CD4-positive, alpha-beta T cell treated with Interleukin-2 at 100 ng/mL for 4 hours (primary cell): ENCODE data around the gene TSPAN4.

Experiments
- DNase-seq: peaks from one replicate; pipeline ENCODE4 v3.0.0-alpha.2; 2020; ENCODE audit warnings: low spot score

TSPAN4 gene

GRCh38 chr11:836700-837099 is 6.0 kb upstream of the TSPAN4 start:
- no peak for DNase-seq

DNA sequence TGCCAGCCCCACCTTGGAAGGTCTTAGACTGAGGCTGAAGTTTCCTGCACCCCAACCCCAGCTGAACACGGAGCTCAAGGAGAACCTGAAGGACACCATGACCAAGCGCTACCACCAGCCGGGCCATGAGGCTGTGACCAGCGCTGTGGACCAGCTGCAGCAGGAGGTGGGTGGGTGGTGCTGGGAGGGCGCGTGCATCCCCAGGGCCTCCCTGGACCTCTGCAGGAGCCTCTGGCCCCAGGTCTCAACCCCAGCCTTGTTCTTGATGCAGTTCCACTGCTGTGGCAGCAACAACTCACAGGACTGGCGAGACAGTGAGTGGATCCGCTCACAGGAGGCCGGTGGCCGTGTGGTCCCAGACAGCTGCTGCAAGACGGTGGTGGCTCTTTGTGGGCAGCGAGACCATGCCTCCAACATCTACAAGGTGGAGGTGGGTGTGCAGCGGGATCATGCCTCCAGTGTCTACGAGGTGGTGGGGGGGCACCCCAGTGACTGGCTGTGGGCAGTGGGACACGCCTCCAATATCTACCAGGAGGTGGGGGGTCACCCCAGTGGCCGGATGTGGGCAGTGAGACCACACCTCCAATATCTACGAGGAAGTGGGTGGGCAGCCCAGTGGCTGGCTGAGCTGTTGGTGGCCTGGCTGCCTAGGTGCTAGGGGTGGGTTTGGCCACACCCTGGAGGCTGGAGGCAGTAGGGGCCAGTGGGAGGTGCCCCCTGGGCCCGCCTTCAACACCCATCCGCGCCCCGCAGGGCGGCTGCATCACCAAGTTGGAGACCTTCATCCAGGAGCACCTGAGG is 5.3 kb upstream of the TSPAN4 start:
- no peak for DNase-seq

DNA sequence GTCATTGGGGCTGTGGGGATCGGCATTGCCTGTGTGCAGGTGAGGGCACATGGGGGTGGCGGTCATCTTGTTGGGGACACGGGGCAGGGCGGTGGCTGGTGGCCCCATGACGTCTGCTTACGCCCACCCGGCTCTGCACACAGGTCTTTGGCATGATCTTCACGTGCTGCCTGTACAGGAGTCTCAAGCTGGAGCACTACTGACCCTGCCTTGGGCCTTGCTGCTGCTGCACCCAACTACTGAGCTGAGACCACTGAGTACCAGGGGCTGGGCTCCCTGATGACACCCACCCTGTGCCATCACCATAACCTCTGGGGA is 4.7 kb upstream of the TSPAN4 start:
- DNase-seq, result no peak

GRCh38 chr11:838441-839279 is 4.0 kb upstream of the TSPAN4 start:
- no peak for DNase-seq

DNA sequence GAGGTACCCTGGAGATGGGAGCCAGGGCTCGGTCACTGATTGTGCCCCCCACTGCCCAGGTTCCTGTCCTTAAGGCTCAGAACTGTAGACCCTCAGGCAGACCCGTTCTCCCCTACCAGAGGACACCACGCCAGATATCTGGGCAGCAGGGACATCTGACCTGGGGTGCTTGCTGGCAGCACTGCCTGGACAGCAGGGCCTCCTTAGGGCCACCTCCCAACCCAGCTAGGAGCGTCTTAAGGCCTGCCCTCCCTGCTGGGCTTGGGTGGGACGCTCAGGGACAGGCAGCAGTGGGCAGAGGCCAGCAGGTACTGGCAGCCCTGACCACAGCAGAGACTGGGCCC is 3.4 kb upstream of the TSPAN4 start:
- no peak for DNase-seq

GRCh38 chr11:839875-840617 is 2.6 kb upstream of the TSPAN4 start:
- no peak for DNase-seq

DNA sequence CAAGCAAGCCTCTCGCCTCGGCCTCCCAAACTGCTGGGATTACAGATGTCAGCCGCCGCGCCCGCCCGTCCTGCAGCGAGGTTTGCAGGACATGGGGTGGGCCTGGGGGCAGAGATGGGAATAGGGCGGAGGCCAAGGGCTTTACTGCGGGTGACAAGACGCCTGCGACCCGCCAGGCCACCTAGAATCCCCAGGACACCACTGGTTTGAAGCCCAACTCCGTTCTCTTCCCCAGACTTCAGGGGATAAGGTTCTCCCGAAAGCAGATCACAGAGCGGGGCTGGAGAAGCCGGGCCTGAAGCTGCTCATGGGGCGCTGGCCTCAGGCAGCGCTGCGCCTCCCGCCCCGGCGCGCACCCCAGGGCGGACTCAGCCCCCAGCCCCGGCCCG is 677 bp upstream of the TSPAN4 start:
- no peak for DNase-seq

GRCh38 chr11:843086-843734 is 558 bp downstream of the TSPAN4 start:
- DNase-seq, result no peak

DNA sequence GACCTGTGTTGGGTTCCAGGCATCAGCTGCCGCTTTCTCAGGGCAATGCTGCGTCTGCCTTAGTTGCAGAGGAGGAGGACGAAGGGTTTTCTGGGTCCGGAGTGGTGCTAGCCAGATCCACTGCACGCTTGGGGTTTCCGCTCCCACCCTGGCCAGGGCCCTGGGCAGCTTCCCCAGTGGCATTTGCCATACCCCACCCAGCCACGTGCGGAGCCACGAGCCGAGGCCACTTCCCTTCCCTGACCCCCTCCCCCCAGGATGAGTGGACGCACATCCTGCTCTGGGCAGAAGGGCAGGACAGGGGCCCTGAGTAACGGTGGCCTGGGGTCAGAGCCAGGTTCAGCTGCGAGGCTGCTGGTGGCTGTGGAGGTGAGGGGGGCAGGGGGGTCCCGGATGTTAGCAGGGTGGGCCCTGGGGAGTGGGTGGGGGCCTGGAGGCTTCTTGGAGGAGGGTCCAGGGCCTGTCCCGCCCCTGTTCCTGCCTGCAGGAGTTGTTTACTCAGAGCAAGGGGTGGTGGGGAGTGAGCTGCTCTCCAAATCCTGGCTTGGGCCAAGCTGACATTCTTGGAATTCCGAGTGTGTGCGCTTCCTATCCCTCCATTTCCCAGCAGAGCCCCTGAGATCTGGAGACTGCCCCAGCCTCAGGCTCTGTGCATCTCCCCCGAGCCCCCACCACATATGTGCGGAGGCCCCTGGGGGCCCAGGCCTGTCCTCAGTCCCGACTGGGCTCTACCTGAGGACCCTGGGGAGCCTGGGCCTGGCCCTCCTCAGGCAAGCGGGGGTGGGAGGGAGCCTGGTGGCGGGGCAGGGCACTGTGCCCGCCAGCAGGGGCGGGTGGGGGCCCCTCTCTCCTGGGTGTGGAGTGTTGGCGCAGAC is 1.4 kb downstream of the TSPAN4 start:
- no peak for DNase-seq

DNA sequence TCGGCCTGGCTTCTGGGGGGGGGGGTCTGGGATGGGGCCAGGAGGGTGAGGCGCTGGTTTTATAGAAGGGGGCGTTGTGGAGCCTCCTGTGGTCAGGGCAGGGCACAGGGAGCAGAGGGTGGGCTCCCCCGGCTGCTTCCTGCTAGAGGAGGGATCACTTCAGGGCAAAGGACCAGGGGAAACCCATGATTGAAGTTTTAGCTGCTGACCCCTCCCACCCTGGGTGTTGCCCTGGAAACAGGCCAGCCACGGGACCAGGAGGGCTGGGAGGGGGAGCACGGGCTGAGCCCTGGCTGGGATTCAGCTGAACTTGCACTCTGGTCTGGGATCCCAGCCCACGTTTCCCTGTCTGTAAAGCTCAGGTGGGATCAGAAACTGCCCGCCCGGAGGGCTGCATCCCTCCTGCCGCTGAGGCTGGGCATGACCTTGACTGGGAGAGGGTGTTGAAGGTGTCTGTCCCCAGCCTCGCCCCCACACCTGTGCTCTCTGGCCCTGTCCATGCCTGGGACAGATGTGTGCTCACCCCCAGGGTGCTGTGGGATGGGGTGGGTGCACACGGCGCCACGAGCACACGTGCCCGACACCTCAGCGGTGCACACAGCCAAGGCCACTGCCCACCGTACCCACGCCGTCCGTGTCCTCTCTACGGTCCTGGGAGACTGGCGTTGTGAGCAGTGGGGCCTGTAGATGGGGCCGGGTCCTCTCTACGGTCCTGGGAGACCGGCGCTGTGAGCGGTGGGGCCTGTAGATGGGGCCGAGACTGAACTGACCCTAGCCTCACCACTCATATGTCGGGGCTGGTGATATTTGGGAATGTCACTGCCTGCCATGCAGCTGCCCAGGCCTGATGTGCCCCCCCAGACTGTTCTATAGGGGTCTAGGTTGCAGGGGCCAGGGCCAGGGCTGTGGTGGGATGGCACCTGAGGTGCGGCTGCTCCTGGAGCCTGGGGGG is 2.3 kb downstream of the TSPAN4 start:
- DNase-seq, result peak; percentile 20

- DNase-seq, result no peak
These were observed 3.3 kb downstream of the TSPAN4 start for GRCh38 chr11:845872-846495.

- DNase-seq, result no peak
These were observed 3.9 kb downstream of the TSPAN4 start for GRCh38 chr11:846496-847098.

DNA sequence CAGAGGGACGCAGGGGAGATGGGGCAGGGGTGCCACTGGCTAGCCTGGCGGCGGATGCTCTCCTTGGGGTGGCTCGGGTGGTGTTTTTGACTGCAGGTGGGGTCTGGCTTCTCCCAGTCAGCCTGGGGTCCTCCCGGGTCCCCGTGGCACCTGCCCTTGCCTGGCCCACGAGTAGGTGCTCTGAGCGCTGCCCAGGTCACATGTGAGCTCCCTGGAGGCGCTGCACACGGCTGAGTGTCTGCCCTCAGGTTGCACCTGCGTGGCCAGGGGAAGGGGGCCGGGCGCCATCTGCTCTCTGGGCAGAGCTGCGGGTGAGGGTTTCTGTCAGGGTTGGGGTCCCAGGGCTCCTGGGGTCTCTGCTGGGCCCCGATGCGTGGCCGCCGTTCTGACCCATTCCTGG is 5.2 kb downstream of the TSPAN4 start:
- DNase-seq, result no peak

- peak; percentile 67 for DNase-seq
These were observed 5.8 kb downstream of the TSPAN4 start for GRCh38 chr11:848380-848931.

- peak; percentile 22 for DNase-seq
These were observed 6.6 kb downstream of the TSPAN4 start for GRCh38 chr11:849104-849824.

DNA sequence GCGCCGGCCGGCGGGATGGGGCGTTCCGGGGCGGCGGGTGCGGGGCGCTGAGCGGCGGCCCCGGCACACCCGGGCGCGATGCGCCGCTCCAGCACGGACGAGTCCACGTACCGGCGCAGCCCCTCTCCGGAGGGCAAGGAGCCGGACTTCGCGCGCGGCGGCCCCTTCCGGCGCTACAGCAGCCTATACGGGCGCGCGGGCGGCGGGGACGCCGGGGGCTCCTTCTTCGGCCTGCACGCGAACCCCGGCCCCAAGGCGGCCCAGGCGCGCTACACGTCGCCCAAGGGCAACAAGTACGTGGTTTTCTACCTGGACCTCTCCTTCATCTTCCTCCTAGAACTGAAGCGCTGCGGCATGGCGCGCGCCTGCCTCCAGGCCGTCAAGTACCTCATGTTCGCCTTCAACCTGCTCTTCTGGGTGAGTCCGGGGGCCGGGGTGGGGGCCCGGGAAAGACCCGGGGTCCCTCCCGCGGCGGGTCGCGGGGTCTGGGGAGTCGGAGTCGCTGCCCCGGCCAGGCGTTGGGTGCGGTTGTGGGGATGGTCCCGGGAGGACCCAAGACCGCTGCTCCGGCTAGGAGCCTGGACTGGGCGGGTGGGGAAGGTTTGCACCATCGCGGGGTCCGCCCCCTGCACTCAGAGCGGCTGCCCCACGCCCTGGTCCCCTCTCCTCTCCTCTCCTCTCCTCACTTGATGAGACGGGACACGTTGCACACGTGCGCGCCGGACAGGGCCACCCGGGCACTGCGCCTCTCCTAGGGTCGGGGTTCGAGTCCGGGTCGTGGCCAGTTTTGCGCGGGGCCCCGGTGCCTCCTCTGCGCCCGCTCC is 7.5 kb downstream of the TSPAN4 start:
- DNase-seq, result no peak
